NCI-H2107 treated with DMSO at 0.1 percent for 48 hours (cell line): Measurements from ENCODE around the gene PIK3R1.

Source experiments
- DNase-seq: peaks from one replicate; lab custom pipeline; 2025; ENCODE audit not compliant: unreplicated experiment; lab: John Stamatoyannopoulos, UW

Gene PIK3R1

DNA sequence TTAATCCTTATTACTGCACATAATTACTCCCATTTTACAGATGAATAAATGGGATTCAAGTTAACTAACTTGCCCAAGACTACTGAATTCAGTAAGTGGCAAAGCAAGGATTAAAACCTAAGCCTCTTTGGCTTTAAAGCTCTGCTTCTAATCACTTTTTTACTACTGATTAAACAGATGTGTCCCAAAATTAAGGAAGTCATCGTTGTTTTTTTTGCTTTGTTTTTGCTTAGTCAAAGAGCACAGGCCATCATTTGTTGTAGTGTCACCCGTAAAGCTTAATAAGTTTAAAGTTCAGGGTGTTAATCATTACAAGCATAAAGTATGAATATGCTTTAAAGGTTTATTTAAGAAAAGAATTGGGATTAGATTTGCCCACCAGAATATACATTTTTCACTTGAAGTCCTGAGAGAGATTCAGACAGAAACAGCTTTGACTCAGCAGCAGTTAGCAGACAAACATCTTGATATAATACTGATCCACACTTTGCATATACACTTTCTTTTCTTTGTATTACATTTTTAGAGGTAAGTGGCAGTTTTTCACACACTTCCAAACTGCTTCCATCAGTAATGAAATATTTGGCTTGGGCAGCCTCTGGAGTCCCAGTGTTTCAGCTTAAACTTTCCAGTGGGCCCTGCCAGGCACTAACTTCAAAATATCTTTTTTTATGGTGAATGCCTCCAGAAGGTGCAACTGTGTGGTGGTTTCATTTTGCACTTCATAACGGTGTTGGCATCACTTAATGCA lies 52.7 kb downstream of the PIK3R1 start:
- no peak for DNase-seq

- no peak for DNase-seq
These were observed 53.2 kb downstream of the PIK3R1 start for GRCh38 chr5:68268852-68269130.

- DNase-seq = no peak
These were observed 54.3 kb downstream of the PIK3R1 start for GRCh38 chr5:68269820-68270219.

- DNase-seq = no peak
These were observed 54.9 kb downstream of the PIK3R1 start for GRCh38 chr5:68270399-68270975.

- peak; percentile 48 for DNase-seq
These were observed 55.6 kb downstream of the PIK3R1 start for GRCh38 chr5:68271124-68271523.

- DNase-seq = no peak
These were observed 56.7 kb downstream of the PIK3R1 start for GRCh38 chr5:68272289-68272688.

DNA sequence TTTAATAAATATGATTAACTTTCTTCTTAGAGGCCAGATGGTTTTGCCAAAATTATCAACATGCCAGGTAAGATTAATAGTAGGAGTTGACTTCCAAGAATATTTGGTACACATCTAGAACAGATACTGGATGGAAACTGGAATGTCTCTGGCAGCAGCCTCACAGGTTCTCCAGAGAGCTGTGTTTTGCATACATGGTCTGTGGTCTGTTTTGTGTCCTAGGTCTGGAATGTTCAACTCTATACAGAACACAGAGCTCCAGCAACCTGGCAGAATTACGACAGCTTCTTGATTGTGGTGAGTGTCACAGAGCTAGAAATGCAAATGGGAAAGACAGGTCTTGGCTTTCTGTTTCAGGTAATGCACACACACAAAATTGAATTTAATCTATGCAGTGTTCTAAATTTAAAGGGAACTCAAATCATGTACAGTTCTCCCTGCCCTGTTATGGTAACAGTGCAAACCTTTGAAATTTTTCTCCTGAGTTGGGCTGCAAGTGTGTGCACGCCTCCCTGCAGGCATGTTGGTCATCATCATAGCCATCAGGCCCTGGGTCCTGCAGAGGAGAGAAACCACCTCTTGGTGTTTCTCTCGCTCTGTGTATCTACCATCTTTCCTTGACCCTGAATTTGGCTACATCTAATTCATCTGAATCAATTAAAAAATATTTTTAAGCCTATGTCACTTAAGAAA lies 58.3 kb downstream of the PIK3R1 start:
- DNase-seq = no peak

DNA sequence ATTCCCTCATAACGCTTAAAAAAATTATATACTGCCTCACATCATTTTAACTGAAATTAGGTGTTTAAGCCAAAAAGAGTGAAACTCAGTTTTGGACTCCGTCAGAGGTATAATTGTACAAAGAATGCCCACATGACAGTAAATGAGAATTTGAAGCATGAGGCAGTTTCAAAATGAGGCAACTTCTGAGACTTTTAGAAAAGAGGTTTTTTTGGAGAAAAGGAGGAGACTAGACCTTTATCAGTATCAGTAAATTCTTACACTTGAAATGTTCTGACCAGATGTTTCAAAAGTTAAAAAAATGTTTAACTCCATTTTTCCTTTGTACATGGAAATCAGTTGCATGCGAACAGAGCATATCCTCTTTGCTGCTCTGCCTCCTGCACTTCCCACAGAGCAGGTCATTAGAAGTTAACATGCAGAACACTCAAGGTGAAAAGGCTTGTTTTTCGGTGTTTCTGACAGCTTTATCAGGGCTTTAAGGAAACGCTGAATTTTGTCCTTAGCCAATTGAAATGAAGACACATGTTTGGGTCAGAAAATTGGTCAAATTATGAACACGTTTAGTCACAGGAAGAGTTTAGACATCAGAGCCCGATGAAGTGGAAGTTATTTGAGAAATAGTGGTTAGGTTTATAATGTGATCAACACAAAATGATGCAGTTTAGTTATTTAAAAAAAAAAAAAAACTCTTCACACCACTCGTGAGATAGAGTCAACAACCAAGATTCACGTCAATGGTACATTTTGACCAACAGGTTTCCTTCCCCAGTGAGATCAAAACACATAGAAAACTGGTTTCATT lies 59.5 kb downstream of the PIK3R1 start:
- no peak for DNase-seq

DNA sequence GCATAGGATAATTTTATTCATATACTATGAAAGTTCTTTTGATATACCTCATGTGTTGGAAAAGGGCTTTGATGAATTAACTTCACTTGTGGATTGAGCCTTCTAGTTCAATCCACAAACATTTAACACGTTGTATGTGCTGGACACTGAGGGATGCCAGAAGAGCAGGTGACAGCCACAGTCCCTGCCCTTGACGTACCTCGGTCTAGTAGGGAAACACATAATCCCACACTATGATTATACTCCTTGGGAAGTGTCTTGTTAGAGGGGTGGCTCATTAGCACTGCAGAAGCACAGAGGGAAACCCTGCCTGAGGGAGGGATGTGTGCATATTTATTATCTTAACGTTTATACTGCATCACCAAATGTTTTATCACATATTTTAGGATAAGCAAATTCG lies 61.2 kb downstream of the PIK3R1 start:
- DNase-seq = no peak

DNA sequence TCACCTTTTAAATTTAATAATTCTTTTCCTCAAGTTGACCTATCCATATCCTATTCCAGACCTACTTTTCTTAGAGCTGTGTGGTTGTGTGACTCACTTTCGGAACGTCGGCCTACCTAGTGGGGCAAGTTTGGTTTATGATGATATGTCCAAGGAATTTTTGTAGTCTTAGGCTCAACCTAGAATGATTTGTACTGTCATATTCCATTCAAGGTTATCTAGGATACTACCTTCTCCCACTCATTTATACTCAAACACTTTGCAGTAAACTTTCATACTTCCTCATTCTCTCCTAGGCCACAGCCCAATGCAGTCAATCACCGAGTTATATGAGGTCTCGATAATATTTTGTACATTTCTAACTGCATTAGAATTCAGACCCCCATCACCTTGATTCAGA lies 61.9 kb downstream of the PIK3R1 start:
- DNase-seq = no peak

DNA sequence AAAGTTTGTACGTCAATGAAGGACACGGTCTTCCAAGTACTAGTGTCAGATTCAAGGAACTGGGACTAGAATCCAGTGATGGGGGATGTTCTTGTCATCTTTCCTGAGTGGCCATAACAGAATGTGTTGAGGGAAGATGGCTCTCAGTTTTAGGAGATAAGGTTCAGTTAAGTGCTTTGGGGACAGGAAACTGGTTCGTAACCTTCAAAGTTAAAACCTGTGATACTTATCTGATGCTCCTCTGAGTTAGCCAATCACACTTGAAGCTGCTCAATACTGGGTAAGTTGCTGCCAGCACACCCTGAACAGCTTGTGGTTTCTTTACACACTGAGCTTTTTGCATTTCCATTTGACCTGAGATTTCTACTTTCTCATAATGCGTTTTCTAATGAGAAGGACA lies 64.4 kb downstream of the PIK3R1 start:
- no peak for DNase-seq

DNA sequence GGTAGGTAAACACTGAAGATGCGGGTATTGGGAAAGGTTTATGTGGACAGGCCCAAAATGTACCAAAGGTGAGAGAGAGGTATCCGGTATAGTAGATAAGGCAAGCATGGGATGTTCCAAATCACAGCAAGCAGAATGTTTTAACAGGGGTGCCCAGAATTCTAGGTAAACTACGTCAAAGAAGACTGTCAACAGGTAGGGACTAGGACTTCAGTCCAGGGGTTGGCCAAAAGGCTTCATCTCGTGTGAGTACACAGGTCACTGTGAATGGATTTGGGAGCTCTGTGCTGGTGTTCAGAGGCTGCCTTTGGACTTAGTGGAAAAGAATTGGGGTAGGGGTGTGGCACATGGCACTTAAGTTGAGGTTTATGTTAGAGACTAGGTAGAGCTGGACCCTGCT lies 66.4 kb downstream of the PIK3R1 start:
- no peak for DNase-seq

DNA sequence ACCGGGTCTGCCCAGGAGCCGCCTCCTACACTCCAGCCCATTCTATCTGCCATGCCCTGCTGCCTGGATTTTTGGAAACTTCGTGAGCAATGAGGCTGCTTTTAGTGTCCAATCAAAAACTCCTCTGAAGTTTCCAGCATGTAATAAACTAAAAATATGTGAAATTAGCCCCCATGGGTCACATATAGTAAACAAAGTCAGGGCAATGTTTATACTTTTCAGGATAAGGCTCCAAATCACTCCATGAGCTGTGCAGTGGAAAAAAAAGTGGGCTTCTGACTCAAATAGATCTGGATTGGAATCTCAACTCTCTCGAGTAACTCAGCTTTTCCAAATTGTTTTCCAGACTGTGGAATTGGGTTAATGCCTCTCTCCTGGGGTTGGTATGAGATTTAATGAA lies 68.2 kb downstream of the PIK3R1 start:
- DNase-seq = no peak

DNA sequence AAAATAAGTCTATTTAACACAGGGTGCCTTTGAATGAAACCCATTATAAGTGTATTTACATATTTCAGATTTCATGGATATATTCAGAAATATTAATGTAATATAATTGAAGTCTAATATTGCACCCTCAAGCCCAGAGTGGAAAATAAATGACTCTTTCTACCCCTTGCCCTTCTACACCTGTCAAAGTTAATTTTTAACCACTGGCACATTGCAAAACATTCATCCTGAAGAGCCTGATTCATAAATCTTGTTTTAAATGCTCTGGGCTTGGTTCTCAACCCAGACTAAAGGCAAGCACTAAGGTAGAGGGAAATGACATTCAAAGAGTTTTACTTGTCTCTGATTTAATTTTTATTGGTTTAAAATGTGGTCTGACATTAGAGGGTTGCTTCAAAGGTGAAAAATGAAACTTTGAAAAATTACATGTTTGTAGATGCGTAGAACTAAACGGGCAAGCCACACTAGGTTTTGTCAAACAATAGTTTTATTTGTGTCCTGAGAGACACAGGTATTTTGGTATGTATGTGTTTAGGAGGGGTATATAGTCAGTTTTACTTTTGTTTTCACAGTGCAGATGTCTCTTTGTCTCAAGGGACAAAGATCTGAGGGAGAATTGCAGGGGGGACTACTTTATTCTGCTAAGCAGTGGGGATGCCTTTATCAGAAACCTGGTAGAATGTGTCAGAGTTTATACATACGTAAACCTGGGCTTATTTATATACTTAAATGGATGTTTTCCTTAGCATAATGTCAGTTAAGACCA lies 69.7 kb downstream of the PIK3R1 start:
- no peak for DNase-seq

- DNase-seq = peak; percentile 34
These were observed 70.5 kb downstream of the PIK3R1 start for GRCh38 chr5:68285851-68286611.

- no peak for DNase-seq
These were observed 71.0 kb downstream of the PIK3R1 start for GRCh38 chr5:68286612-68286912.

DNA sequence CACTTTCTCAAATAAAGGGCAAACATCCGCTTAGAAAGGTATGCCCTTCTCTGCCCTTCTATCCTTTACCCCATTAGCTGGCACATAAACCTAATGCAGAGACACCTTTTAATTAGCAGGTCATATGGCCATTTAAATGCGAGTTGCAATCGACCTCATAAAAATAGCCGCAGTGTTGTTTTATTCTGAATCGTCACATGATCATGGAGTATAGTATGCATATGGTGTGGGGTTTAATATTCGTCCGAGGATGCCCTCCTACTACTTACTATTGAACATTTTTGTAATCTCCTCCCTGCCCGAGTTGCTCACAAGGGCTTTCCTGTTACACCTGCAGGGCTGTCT lies 72.0 kb downstream of the PIK3R1 start:
- DNase-seq = no peak

- DNase-seq = peak; percentile 14
These were observed 72.6 kb downstream of the PIK3R1 start for GRCh38 chr5:68287976-68288706.

DNA sequence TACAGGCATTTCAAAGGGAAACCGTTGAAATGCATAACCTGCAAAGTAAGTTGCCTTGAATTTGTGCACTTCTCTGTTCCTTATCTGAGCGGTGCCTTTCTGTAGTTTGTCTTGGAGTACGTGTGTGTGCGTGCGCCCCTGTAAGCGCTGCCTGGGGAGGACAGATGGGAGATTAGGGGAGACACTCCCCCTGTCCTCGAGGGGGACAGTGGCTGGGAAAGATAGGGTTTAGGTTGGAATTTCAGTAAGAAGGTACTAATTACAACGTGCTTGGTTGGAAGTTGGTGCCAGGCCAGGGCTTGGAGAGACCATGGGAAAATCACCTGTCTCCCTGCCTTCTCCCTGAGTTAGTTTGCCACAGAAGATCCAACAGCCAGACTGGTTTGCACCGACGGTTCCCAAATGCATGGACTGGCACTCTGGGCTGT lies 73.2 kb downstream of the PIK3R1 start:
- no peak for DNase-seq

GRCh38 chr5:68289498-68289897 lies 73.9 kb downstream of the PIK3R1 start:
- no peak for DNase-seq
